ENCODE measurements around the gene PRR16.

The PRR16 gene

DNA sequence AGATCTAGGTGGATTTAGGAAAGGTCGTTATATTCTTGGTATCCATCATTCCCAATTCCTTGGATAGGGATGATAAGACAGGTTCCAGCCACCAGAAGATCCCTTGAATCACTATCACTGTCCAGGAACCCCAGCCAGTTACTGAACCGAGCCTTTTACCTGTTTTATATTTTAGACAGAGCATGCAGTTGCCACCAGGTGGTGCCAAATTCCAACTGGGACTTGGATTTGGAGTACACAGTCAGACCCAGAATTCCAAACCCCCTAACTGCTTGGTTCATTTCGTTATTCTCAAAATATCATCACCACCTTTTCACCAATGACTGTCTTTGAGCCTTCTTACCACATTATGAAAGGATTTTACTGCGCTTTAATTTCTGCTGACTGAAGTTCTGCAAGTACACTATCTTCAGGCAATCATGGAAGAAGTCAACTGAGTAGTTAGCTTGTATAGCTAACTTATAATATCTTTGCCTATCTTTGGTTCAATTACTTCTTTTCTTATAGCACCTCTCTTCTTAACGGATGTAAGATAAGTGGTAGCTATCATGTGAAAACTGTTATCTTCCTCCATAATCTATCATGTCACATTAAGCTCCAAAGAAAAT is 191.8 kb downstream of the PRR16 start:
- peak in 1 of 2 experiments; percentile 1 for DNase-seq (ENCODE audit: low read depth in 1 of 2, low spot score in 1 of 2)
- no peak overlapping the region for H3K4me3 ChIP-seq (replicated peaks; ENCODE audit: insufficient read depth, low read length)
- H3K27ac ChIP-seq (replicated peaks): no peak overlapping the region
- H3K27me3 ChIP-seq (ENCODE audit: insufficient read depth, poor library complexity, severe bottlenecking): no peaks in the 10 kb centered on the region
- TF ChIP-seq POLR2AphosphoS5 (IDR thresholded peaks at IDR 0.05; ENCODE audit: low read depth): no peak
- TF ChIP-seq, protein P1, sequence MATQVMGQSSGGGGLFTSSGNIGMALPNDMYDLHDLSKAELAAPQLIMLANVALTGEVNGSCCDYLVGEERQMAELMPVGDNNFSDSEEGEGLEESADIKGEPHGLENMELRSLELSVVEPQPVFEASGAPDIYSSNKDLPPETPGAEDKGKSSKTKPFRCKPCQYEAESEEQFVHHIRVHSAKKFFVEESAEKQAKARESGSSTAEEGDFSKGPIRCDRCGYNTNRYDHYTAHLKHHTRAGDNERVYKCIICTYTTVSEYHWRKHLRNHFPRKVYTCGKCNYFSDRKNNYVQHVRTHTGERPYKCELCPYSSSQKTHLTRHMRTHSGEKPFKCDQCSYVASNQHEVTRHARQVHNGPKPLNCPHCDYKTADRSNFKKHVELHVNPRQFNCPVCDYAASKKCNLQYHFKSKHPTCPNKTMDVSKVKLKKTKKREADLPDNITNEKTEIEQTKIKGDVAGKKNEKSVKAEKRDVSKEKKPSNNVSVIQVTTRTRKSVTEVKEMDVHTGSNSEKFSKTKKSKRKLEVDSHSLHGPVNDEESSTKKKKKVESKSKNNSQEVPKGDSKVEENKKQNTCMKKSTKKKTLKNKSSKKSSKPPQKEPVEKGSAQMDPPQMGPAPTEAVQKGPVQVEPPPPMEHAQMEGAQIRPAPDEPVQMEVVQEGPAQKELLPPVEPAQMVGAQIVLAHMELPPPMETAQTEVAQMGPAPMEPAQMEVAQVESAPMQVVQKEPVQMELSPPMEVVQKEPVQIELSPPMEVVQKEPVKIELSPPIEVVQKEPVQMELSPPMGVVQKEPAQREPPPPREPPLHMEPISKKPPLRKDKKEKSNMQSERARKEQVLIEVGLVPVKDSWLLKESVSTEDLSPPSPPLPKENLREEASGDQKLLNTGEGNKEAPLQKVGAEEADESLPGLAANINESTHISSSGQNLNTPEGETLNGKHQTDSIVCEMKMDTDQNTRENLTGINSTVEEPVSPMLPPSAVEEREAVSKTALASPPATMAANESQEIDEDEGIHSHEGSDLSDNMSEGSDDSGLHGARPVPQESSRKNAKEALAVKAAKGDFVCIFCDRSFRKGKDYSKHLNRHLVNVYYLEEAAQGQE (IDR thresholded peaks at IDR 0.05; ENCODE audit: insufficient replicate concordance, low read depth): no peak
- TF ChIP-seq, protein P2, sequence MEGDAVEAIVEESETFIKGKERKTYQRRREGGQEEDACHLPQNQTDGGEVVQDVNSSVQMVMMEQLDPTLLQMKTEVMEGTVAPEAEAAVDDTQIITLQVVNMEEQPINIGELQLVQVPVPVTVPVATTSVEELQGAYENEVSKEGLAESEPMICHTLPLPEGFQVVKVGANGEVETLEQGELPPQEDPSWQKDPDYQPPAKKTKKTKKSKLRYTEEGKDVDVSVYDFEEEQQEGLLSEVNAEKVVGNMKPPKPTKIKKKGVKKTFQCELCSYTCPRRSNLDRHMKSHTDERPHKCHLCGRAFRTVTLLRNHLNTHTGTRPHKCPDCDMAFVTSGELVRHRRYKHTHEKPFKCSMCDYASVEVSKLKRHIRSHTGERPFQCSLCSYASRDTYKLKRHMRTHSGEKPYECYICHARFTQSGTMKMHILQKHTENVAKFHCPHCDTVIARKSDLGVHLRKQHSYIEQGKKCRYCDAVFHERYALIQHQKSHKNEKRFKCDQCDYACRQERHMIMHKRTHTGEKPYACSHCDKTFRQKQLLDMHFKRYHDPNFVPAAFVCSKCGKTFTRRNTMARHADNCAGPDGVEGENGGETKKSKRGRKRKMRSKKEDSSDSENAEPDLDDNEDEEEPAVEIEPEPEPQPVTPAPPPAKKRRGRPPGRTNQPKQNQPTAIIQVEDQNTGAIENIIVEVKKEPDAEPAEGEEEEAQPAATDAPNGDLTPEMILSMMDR (IDR thresholded peaks at IDR 0.05; ENCODE audit: insufficient read depth, low read length): no peak
- no peak for TF ChIP-seq GABPA (IDR thresholded peaks at IDR 0.05; ENCODE audit: low read depth)
- no peak for TF ChIP-seq SPI1 (IDR thresholded peaks at IDR 0.05; ENCODE audit: borderline replicate concordance, low read depth)

GRCh38 chr5:120657104-120657503 is 193.0 kb downstream of the PRR16 start:
- no peak for DNase-seq (ENCODE audit: low read depth in 1 of 2, low spot score in 1 of 2)
- Histone ChIP-seq H3K27ac (replicated peaks) (no peak overlapping the region), H3K27me3 (ENCODE audit: insufficient read depth, poor library complexity, severe bottlenecking) (no peaks in the 10 kb centered on the region), H3K4me3 (replicated peaks; ENCODE audit: insufficient read depth, low read length) (no peak overlapping the region)
- TF ChIP-seq, protein P1 (IDR thresholded peaks at IDR 0.05; ENCODE audit: insufficient replicate concordance, low read depth): no peak
- TF ChIP-seq, protein P2 (IDR thresholded peaks at IDR 0.05; ENCODE audit: insufficient read depth, low read length): no peak
- no peak for TF ChIP-seq POLR2AphosphoS5 (IDR thresholded peaks at IDR 0.05; ENCODE audit: low read depth)
- TF ChIP-seq GABPA (IDR thresholded peaks at IDR 0.05; ENCODE audit: low read depth): no peak
- TF ChIP-seq SPI1 (IDR thresholded peaks at IDR 0.05; ENCODE audit: borderline replicate concordance, low read depth): no peak

DNA sequence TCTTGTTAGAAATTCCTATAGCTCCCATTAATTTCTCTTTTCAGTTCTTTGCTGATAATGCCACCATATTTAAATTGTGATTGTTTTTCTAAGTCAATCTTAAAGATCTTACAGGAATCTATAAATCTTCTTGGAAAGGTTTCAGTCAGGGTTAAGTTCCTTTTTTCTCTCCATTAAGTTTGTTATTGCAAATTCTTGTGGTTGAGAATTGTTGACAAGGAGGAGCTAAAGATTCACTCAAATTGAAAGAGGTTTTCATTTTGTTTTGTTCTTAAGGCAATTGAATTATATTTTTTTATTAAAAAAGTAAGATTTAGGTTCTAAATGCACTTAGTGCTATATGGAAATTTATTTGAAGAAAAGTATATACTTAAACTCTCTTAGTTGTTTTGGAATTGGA is 213.4 kb downstream of the PRR16 start:
- H3K4me3 ChIP-seq (replicated peaks; ENCODE audit: insufficient read depth, low read length): no peak overlapping the region
- H3K27me3 ChIP-seq (ENCODE audit: insufficient read depth, poor library complexity, severe bottlenecking): no peaks in the 10 kb centered on the region
- TF ChIP-seq SPI1 (IDR thresholded peaks at IDR 0.05; ENCODE audit: borderline replicate concordance, low read depth) (no peak), GABPA (IDR thresholded peaks at IDR 0.05; ENCODE audit: low read depth) (no peak), POLR2AphosphoS5 (IDR thresholded peaks at IDR 0.05; ENCODE audit: low read depth) (no peak)
- TF ChIP-seq, protein P2 (IDR thresholded peaks at IDR 0.05; ENCODE audit: insufficient read depth, low read length): no peak
- TF ChIP-seq, protein P1 (IDR thresholded peaks at IDR 0.05; ENCODE audit: insufficient replicate concordance, low read depth): no peak
- no peak for DNase-seq (ENCODE audit: low read depth in 1 of 2, low spot score in 1 of 2)
- no peak overlapping the region for H3K27ac ChIP-seq (replicated peaks)
